GM12873 (cell line): Measurements from ENCODE around the gene BNC2.

ENCODE experiments used
- TF ChIP-seq, protein P1 (sequence below): IDR thresholded peaks from 2 replicates; pipeline ENCODE4 v1.5.1; 2012; ENCODE audit warnings: low read depth, mild to moderate bottlenecking, moderate library complexity, low read length, control low read depth; ENCODE audit not compliant: insufficient read depth; ENCODE audit errors: missing control alignments

Gene BNC2

GRCh38 chr9:16833296-16833835 is 37.1 kb downstream of the BNC2 start:
- TF ChIP-seq, protein P1, sequence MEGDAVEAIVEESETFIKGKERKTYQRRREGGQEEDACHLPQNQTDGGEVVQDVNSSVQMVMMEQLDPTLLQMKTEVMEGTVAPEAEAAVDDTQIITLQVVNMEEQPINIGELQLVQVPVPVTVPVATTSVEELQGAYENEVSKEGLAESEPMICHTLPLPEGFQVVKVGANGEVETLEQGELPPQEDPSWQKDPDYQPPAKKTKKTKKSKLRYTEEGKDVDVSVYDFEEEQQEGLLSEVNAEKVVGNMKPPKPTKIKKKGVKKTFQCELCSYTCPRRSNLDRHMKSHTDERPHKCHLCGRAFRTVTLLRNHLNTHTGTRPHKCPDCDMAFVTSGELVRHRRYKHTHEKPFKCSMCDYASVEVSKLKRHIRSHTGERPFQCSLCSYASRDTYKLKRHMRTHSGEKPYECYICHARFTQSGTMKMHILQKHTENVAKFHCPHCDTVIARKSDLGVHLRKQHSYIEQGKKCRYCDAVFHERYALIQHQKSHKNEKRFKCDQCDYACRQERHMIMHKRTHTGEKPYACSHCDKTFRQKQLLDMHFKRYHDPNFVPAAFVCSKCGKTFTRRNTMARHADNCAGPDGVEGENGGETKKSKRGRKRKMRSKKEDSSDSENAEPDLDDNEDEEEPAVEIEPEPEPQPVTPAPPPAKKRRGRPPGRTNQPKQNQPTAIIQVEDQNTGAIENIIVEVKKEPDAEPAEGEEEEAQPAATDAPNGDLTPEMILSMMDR: no peak

- TF ChIP-seq, protein P1: no peak
Measured at GRCh38 chr9:16832101-16832500, 38.4 kb downstream of the BNC2 start.

GRCh38 chr9:16830806-16831205 is 39.7 kb downstream of the BNC2 start:
- TF ChIP-seq, protein P1: no peak

DNA sequence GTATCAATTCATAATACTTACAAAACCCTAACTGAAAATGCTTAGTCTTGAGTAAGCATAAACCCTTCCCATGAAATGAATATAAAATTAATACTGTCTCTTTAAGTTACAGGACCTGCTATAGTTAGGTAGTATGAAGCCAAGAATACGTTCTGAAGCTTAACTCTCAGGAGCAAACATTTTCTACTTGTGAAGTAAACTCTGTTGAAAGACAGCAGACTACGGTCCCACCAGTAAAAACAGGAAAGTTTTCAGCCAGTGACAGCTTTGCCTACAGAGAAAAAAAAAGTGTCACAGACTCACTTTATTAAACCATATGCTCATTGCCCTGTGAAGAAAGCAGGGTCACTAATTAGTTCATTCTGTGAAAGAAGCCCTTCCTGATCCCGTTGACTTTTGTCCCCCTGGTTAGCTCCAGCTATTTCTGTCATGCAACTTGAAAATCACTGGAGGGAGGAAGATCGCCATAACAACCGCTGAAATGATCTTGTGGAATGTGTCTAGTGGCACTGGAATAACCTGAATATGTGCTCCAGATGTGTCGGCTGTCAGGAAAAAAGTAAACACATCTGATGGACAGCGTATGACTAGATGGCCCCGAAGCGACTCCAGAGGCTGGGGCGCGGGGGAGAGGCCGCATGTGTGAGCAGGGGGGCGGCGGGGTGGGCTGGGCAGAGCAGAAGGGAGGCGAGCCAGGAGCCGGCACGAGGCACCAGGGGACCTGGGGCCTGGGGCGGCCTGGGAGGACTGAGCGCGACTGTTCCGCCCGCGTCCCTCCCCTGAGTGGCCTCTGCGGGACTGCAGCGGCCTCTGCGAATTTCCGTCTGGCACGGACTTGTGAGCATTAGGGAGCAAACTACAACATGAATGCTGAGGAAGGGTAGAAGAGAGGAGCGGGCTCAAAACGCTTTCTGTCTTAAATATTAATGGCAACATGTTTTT is 41.9 kb downstream of the BNC2 start:
- TF ChIP-seq, protein P1: no peak

GRCh38 chr9:16825971-16826625 is 44.4 kb downstream of the BNC2 start:
- TF ChIP-seq, protein P1: no peak

DNA sequence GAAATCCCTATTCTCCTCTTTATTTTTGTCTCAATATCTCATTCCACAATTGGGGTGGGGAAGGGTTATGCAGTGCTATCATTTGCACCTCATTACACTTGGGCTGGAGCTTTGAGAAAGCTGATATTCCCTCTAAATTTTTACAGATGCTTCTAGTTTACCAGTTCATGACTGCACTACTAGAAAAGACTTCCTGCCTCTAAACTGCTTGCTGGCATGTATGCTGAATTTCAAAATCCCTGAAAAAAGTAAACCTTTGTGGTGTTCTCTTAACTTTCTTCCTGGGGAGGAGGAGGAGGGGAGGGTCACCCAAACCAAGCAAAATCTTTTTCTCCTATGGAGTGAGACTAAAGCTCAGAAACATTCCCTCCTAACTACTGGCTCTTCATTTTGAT is 45.1 kb downstream of the BNC2 start:
- TF ChIP-seq, protein P1: no peak
